ENCODE results near the gene GRIK5. TPM values are rescaled to one million over a fixed set of nuclear protein-coding genes. Genes with fewer than 3 reads are reported as not detected.
A peak's percentile ranks its signal among the peaks of the same experiment; 100 is the strongest.

The GRIK5 gene
- total RNA-seq, 1 donor from 2014 or later: 3.8 TPM

- no peaks in the 10 kb centered on the region for H3K9me3 Mint-ChIP-seq
- H3K27ac Mint-ChIP-seq (ENCODE audit: unreplicated experiment): peak overlapping the region; percentile 50
- H3K27me3 Mint-ChIP-seq (ENCODE audit: low read depth): no peaks in the 10 kb centered on the region
- no peak overlapping the region for H3K4me3 Mint-ChIP-seq
- no peak for DNase-seq (ENCODE audit: low read depth, low spot score)
- TF ChIP-seq CTCF (conservative IDR thresholded peaks at IDR 0.05): no peak
- peaks cover 10% of the 10 kb centered on the region for H3K4me1 Mint-ChIP-seq
- H3K36me3 Mint-ChIP-seq (ENCODE audit: low read depth): peaks cover 4% of the 10 kb centered on the region
Measured at GRCh38 chr19:42086770-42087550, 17.0 kb upstream of the GRIK5 start.

GRCh38 chr19:42086188-42086736 is 16.3 kb upstream of the GRIK5 start:
- no peaks in the 10 kb centered on the region for H3K9me3 Mint-ChIP-seq
- H3K36me3 Mint-ChIP-seq (ENCODE audit: low read depth): peaks cover 11% of the 10 kb centered on the region
- peak overlapping the region; percentile 50 for H3K27ac Mint-ChIP-seq (ENCODE audit: unreplicated experiment)
- no peak overlapping the region for H3K4me3 Mint-ChIP-seq
- peaks cover 15% of the 10 kb centered on the region for H3K4me1 Mint-ChIP-seq
- no peaks in the 10 kb centered on the region for H3K27me3 Mint-ChIP-seq (ENCODE audit: low read depth)
- DNase-seq (ENCODE audit: low read depth, low spot score): no peak
- no peak for TF ChIP-seq CTCF (conservative IDR thresholded peaks at IDR 0.05)

GRCh38 chr19:42083537-42083936 is 13.5 kb upstream of the GRIK5 start:
- no peak for DNase-seq (ENCODE audit: low read depth, low spot score)
- Mint-ChIP-seq H3K4me3 (no peak overlapping the region), H3K36me3 (ENCODE audit: low read depth) (peaks cover 13% of the 10 kb centered on the region), H3K4me1 (peaks cover 16% of the 10 kb centered on the region), H3K27me3 (ENCODE audit: low read depth) (no peaks in the 10 kb centered on the region), H3K27ac (ENCODE audit: unreplicated experiment) (no peak overlapping the region), H3K9me3 (no peaks in the 10 kb centered on the region)
- no peak for TF ChIP-seq CTCF (conservative IDR thresholded peaks at IDR 0.05)

- peak; percentile 53 for TF ChIP-seq CTCF (conservative IDR thresholded peaks at IDR 0.05)
- peak overlapping the region; percentile 78 for H3K4me3 Mint-ChIP-seq
- peaks cover 15% of the 10 kb centered on the region for H3K36me3 Mint-ChIP-seq (ENCODE audit: low read depth)
- H3K4me1 Mint-ChIP-seq: peaks cover 28% of the 10 kb centered on the region
- no peak overlapping the region for H3K27ac Mint-ChIP-seq (ENCODE audit: unreplicated experiment)
- no peak for DNase-seq (ENCODE audit: low read depth, low spot score)
- no peaks in the 10 kb centered on the region for H3K9me3 Mint-ChIP-seq
- H3K27me3 Mint-ChIP-seq (ENCODE audit: low read depth): no peaks in the 10 kb centered on the region
Measured at GRCh38 chr19:42081584-42082203, 11.7 kb upstream of the GRIK5 start.

- TF ChIP-seq CTCF (conservative IDR thresholded peaks at IDR 0.05): no peak
- H3K36me3 Mint-ChIP-seq (ENCODE audit: low read depth): peaks cover 15% of the 10 kb centered on the region
- DNase-seq (ENCODE audit: low read depth, low spot score): no peak
- H3K9me3 Mint-ChIP-seq: no peaks in the 10 kb centered on the region
- no peak overlapping the region for H3K27ac Mint-ChIP-seq (ENCODE audit: unreplicated experiment)
- H3K27me3 Mint-ChIP-seq (ENCODE audit: low read depth): no peaks in the 10 kb centered on the region
- H3K4me1 Mint-ChIP-seq: peaks cover 30% of the 10 kb centered on the region
- peak overlapping the region; percentile 78 for H3K4me3 Mint-ChIP-seq
Measured at GRCh38 chr19:42080764-42081375, 10.9 kb upstream of the GRIK5 start.

Data from neural crest cell (in vitro differentiated cells).